ENCODE data around the gene COL6A1. TPM values are rescaled to one million over a fixed set of nuclear protein-coding genes. Genes with fewer than 3 reads are reported as not detected.
"Not testable (repeated sequence)": the region's sequence is repeated elsewhere in the genome, so short reads cannot be mapped to it uniquely, and the experiment has no call there.

COL6A1 gene
- total RNA-seq, 1 donor from 2014 or later = 2,452 TPM

DNA sequence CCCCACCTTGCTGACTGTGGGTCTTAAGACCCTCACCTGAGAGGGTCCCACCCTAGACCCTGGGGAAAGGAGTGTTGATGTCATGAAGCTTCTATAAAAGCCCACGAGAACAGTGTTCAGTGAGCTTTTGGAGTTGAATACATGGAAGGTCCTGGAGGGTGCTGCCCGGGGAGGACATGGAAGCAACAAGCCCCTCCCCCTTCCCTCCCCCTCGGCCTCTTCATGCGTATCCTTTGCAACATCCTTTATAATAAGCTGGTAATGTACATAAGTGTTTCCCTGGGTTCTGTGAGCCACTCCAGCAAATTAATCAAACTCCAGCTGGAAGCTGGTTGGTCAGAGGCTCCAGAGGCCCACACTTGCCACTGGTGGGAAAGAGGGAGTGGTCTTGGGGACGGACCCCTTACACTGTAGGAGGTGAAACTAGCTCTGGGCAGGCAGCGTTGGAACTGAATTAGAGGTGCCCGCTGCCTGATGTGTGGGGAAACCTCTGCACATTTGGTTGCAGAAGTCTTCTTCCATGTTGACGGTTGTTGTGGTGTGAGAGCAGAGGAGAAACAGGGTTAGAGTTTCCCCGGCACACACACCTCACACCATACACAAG is 14.7 kb upstream of the COL6A1 start:
- DNase-seq (ENCODE audit: low spot score) = no peak

DNA sequence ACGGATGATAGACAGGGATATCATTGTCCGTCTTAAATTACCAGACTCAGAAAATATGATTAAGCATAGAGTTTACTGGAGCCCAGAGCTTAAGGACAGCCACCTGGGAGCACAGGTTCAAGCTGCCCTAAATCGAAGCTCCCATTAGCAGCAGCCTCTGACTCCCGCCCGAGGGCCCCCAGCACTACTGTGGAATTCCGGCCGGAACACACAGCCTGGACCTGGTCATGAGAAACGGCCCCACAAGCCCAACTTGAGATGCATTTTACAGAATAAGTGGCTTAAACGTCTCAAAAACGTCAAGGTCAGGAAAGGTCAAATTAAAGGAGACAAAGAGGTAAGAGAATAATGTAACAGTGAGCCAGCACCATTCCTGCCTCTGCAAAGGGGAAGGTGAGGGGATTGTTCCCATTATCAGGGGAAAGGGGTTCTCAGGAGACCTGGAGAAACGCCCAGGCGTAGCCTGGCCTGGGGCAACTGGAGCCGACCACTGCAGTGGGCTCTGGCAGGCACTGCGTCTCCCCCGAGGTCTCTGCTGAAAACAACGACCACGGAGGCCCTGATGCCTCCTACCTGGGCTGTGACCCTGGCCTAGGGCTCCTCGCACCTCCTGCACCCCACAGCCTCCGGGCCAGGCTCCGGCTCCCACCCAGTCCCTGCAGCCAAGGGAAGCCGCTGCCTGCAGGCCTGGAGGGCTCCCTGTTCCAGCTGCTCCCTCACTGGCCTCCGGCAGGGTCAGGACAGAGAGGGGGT is 11.5 kb upstream of the COL6A1 start:
- no peak for DNase-seq (ENCODE audit: low spot score)

DNA sequence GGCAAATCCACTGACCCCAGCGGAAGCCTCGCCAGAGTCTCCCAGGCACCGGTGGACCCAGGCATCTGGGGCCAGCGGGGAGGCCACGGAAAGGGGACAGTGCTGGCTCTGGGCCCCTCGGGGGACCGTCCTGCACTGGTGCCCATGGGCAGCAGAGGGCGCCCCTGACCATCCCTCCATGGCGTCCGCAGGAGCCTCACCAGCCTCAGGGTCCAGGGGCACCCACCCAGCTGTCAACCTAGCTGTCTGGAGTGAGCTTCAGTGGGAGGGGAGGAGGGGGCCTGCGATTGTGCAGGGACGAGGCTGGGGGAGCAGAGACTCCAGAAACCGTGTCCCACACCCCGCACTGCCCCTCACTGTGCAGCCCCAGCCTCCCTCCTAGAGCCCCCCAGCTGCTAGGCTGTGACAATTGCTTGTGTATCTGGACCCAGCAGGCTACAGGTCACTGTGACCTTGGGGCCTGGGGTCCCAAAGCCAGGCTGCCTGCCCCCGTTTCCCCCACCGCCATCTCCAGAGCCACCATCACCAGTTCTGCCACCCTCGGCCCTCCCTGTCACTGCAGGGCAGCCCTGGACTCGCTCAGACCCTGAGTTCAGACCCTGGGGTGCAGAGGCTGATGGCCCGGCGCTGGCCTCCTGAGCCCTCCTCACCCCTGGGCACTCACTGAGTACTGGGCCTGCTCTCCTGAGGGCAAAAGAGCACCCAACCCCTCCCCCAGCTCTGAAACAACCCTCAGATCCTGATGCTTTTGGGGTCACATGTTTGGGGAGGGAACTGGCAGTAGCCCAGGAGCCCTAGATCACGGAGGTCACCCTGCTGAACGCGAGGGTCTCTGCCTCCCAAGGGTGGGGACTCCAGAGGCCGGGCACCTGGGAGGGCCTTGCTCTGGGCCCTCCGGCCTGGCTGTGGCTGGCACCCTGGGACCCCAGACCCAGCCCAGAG is 10.6 kb upstream of the COL6A1 start:
- DNase-seq (ENCODE audit: low spot score) = peak; percentile 75

DNA sequence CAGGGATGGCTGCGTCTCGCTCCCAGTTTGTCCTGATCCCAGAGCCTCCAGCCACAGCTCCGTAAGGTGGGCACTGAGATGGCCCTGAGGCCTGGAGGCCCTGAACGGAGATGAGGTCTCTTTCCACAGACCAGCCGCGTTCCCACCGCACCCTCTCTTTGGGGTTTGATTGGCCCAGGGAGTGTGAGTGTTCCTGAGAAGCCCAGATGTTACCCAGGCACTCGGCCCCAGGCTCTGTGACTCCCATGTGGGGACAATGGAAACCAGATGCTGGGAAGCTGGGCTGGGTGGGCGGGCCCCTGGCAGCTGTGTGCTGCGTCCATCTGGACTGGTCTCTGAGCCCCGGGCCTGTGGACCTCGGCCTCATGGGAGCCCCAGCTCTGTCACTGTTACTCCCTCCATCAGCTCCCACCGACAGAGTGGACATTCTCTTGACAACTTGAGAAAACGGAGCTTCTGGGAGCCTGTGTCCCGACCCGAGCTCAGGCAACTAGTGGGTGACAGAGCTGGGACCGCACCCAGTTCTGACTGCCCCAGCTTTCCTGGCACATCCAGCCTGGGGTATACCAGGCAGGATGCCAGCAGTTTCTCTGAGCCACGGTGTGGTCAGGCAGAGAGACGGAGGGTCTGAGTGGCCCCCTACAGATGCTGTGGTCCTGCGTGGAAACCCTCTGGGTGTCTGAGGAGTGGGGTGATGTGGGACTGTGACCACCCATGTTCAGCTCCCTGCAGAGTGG is 9.8 kb upstream of the COL6A1 start:
- DNase-seq (ENCODE audit: low spot score) = peak; percentile 79

DNA sequence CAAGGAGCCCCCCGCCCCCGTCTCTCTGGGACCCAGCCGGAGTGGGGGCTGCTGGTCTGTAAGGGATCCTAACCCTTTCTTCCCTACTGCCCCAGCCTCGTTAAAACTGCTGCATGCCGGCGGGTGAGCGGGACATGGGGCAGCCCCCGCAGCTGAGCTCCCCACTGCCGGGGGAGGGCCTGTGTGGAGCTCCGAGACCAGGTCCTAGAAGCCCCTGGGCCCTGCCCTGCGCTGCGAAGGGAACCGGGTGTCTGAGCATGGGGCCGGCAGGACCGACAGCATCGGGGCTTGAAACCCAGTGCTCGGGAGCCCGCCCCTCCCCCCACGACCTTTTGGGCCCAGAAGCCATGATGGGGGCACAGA is 9.2 kb upstream of the COL6A1 start:
- DNase-seq (ENCODE audit: low spot score) = peak; percentile 55

DNA sequence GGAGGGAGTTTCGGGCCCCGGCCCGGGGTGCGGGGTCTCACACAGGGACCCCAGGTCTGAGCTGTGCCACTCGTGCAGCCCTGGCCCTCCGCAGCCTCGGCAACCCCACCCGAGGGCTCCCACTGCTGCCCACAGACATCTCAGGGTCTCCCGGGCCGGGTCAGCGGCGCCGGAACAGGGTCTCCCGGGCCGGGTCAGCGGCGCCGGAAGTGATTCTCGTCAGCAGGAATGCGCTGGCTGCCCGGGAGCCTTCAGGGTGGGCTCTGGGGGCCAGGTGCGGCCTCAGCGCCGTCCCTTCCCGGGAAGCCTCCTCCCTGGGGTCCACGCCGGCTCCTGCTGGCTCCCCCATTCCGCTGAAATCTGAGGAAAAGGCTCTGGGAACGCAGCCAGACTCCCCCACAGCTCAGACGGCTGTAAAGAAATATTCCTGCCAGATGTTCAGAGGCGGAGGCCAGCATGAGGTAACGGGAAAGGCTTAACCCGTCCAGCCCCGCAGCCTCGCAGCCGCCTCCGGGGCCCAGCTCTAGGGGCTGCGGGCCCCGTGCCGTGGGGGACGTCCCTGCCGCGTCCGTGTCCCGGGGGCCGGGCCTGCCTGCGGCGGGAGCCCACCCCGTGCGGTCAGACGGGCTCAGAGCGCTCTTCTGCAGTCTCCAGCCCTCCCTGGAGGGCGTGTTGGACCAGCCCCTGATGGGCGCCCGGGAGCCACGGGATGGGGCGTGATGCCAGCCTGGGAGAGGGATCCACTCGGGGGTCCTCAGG is 8.7 kb upstream of the COL6A1 start:
- peak; percentile 96 for DNase-seq (ENCODE audit: low spot score)

DNA sequence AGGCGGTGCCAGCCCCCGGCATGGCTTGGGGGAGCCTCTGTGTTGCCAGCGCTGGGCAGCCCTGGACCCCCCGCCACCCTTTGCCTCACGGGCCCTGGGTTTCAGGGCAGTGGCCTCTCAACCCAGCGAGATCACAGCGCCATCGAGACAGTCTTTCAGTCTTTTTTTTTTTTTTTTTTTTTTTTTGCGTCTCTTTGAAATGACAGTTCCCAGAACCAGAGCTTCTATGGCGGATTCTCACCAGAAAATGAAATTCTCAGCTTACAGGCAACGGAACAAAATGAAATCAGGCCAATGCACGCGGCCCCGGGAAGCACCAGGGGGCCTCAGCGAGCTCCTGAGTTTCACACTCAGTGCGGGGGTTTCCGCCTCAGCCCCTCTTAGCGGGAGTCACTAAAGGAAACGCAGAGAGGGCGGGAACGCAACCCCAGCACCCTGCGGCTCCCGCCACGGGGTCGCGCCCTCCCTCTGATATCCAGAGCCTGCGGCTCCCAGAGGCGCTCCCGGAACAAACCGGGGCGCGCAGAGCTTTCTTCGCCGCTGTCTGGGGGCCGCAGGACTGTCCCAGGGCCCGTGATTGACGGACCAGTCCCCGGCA is 8.0 kb upstream of the COL6A1 start:
- DNase-seq (ENCODE audit: low spot score) = peak; percentile 93

DNA sequence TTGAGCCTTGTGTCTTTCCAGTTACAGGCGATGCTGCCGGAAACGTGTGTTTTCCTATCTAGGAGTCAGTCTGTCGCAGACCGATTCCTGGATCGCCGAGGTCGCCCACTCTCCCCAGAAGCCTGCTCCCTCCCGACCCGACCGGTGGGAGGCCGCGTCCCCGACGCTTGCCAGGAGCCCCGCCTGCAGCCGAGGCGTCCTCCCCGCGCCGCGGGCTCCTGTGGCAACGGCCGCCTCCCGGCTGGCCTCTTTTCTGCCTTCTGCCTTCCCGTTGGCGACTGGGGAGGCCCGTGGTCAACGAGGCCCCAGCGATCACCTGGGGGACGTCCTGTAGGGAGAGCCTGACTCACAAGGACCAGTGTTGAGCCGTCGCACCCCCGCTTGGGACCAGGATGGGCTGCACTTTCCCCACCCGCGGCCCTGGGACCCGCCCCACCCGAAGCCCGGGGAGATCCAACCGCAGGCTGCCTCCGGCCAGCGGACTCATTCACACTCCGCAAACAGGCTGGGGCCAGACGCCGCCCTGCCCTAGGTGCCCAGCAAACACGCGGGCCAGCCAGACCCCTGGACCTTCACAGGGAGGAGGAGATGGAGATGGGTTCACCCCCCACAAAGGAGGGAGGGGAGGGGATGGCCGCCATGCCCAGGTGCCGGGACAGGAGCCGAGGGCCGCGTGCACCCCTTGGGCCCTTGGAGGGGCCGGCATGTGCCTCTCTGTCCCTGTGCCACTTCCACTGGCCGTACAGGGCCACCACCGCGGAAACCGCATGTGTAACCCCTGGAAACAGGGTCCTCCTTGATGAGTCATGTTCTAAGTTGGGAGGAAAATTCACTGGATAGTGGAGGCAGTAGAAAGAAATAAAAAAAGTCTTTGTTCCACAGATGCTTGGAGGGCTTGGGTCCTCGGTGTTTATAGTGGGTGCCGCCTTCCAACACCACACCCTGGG is 7.2 kb upstream of the COL6A1 start:
- DNase-seq (ENCODE audit: low spot score) = peak; percentile 74

DNA sequence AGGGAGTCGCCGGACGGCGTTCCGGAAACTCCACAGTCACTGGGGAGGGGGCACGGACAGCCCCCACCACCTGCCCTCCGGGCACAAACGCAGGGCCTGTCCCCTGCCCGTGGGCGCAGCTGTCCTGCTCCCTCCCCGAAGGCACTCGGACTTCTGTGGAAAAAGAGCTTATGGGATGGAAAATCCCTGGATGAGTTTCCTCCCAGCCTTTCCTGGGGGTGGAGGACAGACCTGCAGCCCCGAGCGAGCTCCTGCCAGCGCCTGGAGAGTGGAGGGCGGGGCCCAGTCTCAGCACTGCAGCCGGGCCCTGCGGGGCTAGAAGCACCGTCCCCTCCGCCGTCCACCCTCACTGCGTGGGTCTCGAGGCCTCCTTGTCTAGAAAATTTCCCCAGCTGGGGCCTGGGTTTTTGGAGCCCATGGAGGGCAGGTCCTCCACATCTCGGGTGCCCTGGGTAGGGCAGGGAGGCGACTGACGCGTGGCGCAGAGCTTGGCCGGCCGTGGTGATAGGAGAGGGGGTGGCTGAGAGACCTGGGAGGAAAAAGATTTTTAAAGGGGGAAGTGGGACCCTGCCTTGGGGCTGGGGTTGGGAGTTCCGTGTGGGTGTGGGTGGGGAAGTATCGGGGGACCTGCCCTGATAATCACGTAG is 6.4 kb upstream of the COL6A1 start:
- DNase-seq (ENCODE audit: low spot score) = peak; percentile 89

DNA sequence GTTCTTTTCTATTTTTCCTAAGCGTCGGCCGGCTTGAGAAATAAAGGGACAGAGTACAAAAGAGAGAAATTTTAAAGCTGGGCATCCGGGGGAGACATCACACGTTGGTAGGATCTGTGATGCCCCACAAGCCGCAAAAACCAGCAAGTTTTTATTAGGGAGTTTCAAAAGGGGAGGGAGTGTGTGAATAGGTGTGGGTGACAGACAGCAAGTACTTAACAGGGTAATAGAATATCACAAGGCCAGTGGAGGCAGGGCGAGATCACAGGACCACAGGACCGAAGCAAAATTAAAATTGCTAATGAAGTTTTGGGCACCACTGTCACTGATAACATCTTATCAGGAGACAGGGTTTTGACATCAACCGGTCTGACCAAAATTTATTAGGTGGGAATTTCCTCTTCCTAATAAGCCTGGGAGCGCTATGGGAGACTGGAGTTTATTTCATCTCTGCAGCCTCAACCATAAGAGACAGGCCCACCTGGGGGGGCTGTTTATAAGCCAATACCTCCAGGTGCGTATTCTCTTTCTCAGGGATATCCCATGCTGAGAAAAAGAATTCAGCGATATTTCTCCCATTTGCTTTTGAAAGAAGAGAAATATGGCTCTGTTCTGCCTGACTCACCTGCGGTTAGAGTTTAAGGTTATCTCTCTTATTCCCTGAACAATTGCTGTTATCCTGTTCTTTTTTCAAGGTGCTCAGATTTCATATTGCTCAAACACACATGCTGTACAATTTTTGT is 5.7 kb upstream of the COL6A1 start:
- DNase-seq (ENCODE audit: low spot score) = not testable (repeated sequence)

DNA sequence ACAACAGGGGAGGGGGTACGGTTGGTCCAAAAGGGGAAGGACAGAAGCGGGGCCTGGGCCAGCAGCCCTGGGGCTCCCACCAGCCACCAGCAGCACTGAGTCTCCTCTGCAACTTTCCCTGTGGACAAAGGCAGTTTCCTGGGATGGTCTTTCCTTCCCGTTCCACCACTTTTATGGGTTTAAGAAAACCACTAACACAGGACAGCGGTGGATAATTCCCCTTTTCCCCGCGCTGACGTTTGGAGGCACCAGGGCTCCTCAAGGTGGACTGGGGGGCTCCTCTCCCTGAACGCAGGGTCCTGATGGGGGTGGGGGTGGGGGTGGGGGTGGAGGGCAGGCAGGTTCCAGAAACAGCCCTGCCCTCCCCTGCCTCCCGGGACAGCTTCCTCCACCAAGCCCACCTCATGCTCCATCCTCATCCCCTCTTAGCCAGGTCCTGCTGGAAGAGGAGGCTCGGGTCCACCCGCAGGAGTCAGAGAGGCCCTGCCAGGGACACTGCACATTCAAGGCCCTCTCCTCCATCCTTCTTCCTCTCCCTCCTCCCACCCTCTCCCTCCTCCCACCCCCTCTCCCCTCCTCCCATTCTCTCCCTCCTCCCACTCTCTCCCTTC is 4.8 kb upstream of the COL6A1 start:
- no peak for DNase-seq (ENCODE audit: low spot score)

DNA sequence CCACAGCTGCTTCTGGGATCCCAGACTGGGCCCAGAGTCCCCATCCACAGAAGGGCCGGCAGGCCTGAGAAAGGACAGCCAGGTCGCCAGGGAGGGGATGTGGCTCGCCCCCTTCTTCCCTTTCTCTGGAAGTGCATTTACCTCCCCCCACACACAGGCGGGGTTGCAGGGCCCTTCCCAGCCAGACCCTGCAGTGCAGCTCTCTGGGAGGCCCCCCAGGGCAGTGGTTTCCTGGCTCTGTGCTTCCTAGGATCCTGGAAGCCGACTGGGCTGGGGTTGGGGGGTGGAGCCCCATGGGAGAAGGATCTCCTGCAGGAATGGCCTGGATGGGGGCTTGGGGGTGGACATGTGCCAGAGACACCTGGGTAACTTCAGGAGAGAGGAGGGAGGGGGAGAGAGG is 4.2 kb upstream of the COL6A1 start:
- peak; percentile 68 for DNase-seq (ENCODE audit: low spot score)

DNA sequence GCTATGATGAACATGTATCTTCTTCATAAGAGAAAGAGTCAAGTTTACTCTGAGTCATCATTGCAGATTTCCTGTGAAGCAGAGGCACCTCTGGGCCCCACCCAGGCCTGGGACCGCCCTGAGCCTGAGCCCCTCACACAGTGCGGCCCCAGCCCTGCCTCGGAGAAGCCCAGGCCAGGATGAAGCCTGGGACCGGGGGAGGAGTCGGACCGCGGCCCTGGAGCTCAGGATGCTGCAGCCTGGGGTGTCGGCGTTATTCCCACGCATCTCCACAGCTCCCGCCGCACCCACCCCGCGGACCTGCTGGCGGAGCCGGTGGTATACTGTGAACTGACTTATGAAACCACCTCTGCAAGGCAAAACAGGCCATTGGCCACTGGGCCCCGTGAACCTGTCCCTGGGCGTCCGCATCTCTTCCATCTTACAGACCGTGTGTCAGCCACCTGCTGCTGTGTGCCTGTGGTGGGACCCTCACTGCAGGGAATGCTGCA is 2.4 kb upstream of the COL6A1 start:
- DNase-seq (ENCODE audit: low spot score) = peak; percentile 89

DNA sequence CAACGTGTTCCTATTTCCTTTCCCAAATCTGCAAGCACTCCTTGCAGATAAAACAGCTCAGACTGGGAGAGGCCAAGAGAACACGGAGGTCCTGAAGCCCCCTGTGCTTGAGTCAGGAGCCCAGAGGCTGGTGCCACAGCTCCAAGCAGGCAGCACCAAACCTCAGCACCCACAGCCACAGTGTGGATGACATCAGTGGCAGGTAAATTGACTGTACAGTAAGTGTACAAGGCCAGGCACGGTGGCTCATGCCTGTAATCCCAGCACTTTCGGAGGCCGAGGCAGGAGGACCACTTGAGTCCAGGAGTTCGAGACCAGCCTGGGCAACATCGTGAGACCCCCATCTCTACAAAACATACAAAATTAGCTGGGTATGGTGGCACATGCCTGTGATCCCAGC is 1.9 kb upstream of the COL6A1 start:
- DNase-seq (ENCODE audit: low spot score) = no peak

DNA sequence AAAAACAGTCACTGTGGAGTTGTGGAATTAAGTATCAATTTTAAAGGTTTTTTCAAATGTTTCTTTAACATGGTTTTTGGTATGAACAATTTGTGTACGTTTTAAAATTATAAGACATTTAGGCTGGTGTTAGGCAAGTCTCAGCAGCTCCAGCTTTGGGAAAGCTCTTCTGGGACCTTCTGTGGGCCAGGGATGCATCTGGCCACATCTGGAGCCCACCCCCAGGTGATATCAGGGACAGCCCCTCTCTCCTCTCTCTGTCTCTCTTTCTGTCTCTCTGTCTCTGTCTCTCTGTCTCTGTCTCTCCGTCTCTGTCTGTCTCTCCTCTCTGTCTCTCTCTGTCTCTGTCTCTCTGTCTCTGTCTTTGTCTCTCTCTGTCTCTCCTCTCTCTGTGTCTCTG is 1.3 kb upstream of the COL6A1 start:
- no peak for DNase-seq (ENCODE audit: low spot score)

DNA sequence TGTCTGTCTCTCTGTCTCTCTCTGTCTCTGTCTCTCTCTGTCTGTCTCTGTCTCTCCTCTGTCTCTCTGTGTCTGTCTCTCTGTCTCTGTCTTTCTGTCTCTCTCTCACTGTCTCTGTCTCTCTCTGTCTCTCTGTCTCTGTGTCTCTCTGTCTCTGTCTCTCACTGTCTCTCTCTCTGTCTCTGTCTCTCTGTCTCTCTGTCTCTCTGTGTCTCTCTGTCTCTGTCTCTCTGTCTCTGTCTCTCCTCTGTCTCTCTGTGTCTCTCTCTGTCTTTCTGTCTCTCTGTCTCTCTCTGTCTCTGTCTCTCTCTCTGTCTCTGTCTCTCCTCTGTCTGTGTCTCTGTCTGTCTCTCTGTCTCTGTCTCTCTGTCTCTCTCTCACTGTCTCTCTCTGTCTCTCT is 873 bp upstream of the COL6A1 start:
- DNase-seq (ENCODE audit: low spot score) = no peak

DNA sequence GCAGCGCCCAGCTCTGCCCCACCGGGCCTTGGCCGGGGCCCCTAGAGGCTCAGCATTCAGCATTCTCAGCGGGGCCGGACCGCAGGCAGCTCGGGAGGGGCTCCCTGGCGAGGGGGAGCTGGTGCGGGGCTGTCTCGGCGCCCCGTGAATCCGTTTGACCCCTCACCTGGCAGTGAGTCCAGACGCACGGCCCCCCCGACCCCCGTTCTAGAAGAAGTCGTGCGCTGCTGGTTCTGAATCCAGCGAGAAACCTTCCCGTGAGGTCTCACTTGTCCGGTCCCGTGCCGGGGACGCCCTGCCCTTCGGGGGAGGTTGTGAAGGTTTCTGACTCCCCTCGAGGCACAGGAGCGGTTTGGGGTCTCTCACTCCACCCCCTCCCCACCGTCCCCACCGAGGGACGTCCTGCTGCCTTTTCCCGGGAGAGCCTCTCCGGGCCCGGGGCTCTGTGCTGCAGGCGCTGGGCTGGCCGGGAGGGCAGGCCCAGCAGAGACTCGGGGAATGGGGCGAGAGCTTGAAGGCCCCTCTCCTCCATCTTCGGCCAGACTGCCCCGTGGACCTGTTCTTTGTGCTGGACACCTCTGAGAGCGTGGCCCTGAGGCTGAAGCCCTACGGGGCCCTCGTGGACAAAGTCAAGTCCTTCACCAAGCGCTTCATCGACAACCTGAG is 655 bp downstream of the COL6A1 start:
- DNase-seq (ENCODE audit: low spot score) = no peak

All from umbilical cord (tissue), 2 donors.